DLD1 (cell line): ENCODE data around the gene SH2D7.
"Not testable (repeated sequence)": the region's sequence is repeated elsewhere in the genome, so short reads cannot be mapped to it uniquely, and the experiment has no call there.

ENCODE experiments used
- in situ Hi-C: cut with HindIII; loops from 2 replicates; pipeline ENCODE4 v1.10.0; 2017; ENCODE audit warnings: low sequenced_read_pairs

Gene SH2D7

DNA sequence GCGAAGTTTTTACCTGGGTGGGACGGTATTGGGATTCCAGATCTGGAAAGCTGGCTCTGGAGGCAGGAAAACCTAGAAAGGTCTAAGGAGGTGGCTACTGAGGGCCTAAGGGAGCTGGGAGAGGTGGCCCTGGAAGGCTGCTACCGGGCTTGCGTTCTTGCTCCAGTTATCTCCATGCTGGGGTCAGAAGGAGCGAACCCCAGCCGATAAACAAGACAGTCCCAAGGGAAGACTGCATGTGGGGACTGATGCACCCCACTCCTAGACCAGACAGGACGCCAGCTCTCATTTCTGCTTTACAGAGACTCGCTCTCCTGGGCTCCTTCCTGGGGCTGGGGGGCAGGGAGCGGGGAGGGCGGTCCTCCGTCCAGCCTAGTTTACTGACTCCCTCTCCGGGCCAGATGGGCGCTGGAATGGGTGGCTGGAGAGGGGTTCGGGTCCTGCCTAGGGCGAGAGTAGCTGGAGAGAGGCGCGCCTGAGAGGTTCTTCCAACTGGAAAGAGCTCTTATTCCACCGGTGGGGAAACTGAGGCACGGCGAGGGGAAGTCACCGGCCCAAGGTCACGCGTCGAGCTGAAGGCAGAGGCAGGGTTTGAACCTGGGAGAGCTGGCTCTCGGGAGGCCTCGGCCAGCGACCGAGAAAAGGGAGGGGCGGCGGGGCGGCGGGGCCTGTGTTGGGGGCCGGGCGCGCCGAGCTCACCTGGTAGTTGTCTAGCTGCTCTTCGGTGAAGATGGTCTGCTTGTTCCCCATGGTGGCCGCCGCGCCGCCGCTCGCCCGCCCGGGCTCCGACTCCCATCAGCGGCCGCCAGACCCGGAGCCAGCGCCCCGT lies 38.3 kb downstream of the SH2D7 start:
- in situ Hi-C loops = loop anchor here (25.0 kb wide), 1 partner anchor 157 kb away; the partner anchor contains the start of gene SKIC8

DNA sequence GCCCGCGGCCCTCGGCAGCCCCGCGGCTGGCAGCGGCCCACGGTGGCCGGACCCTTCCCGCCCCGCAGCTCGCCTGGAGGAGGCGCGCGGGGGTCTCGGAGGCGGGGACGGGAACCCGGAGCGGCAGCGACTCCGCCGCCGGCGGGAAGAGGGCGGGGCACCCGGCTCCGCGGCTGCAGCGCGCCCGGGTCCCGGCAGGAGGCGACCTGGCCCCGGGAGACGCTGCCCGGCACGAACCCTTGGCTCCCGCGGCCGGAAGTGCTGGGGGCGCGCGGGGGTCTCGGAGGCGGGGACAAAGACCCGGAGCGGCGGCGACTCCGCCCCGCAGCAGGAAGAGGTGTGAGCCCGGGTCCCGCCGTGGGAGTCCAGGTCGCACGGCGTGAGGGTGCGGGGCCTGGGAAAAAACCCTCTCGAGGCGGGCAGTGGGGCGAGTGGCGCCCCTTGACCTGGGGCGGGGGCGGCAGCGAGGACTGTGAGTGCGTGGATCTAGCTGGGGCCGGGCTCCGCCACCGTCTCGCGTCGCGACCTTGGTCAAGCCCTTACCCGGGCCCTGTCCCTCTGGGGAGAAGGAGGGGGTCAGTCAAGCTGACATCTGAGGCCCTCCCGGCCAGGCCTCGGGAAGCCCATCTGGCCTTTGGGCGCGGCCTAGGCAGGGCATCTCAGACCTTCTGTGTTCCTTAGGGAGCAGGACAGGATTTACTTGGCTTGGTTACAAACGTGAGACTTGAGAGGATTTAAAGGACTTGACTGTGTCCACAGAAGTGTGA lies 39.1 kb downstream of the SH2D7 start, which contains the start of gene CIB2:
TSS of gene CIB2 (minus strand) at position 151 of the 767 bp plus-strand sequence. CDS start 230 bp downstream, outside the sequence.
- in situ Hi-C loops = loop anchor here (25.0 kb wide), 1 partner anchor 156 kb away; the partner anchor contains the start of gene SKIC8

DNA sequence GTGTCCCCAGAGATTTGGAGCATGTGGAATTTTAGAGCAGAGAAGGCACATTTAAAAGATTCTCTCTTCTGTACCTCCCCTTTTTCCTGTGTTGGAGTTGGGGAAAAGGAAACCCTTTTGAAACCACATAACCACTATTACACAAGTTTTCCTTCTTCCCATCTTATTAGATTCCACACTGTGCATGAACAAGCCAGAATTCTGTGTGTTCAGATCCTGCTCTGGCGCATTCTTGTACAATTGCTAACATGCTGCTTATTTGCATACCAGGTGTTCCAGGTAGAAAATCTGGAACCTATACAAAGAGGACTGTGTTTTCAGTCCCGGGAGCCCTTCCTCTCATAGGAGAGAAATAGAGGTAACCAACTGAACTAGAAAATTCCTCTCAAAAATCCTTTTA lies 41.4 kb downstream of the SH2D7 start:
- in situ Hi-C loops = loop anchor here (25.0 kb wide), 1 partner anchor 154 kb away; the partner anchor contains the start of gene SKIC8

DNA sequence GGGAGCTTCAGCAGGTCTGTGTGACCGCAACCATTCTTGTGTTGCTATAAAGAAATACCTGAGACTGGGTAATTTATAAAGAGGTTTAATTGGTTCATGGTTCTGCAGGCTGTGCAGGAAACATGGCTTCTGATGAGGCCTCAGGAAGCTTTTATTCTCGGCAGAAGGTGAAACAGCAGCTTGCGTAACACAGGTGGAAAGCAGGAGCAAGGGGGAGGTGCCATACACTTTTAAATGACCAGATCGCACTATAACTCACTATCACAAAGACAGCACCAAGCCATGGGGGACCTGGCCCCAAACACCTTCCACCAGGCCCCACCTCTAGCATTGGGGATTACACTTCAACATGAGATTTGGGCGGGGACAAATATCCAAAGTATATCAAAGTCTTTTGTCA lies 47.2 kb downstream of the SH2D7 start:
- in situ Hi-C loops = loop anchor here (25.0 kb wide), 1 partner anchor 148 kb away; the partner anchor contains the start of gene SKIC8

DNA sequence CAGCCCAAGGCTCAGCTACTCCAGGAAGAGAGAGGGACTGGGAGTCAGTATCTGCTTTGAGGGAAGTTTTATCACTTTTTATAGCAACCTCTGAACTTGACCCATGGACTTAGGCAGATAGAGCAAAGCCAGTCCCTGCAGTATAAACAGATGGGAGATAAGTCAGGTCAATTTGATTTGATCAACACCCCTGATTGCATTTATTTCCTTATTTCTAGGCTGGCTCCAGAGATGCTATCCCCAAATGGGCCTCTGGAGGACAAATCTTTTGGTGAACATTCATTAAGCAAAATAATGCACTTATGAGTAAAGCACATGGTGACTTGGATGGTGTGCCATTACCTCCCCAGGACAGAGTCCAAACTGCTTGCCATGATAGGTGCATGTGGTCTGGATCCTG lies 47.9 kb downstream of the SH2D7 start:
- in situ Hi-C loops = loop anchor here (25.0 kb wide), 1 partner anchor 147 kb away; the partner anchor contains the start of gene SKIC8

DNA sequence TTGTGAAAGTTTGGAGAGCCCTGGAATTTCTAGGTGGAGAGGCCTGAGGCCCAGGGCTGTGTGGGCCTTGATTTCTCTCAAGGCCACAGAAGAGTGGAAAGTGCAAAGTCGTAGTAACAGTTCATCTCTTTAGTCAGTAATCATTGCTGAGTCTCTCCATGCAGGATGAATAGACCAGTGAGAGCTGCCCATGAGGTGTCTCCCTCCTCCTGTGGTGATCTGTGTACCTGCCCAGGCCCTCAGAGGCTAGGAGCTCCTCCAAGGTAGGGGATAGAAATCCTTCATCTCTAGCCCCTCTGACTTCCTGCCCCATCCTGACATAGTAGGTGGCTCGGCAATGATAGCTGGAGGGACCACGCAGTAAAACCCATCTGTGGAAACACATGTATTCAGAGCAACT lies 50.0 kb downstream of the SH2D7 start:
- in situ Hi-C loops = loop anchor here (25.0 kb wide), 1 partner anchor 145 kb away; the partner anchor contains the start of gene SKIC8

DNA sequence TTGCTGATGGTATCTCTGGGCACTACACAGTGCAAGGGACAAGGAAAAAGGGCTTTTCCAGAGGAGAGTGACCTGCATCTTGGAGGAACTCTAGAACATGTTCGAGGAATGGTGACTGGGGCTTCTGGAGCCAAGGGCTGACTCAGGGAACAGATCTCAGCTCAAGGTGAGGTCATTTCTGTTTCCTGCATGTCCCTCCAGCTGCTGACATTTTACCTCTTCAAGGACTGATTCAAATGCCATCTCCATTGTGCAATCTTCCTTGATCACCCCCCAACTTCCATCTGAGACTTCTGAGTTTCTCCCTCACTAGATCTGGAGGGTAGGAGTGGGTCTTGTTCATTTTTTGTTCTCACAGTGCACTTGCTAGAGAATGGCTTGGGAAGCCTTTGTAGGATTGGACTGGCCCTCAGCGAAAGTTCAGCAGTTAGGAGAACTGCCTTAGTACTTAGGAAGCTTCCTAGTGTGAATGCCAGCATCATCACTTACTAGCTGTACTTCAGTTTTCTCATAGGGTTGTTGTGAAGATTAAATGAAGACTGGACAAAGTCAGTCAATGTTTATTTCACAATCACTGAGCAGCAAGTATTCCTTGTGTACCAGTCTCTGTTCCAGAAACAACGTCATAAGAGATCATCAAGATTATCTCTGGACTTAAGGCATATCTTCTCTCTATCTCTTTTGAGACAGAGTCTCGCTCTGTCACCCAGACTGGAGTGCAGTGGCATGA lies 54.2 kb downstream of the SH2D7 start:
- in situ Hi-C loops = loop anchor here (25.0 kb wide), 1 partner anchor 141 kb away; the partner anchor contains the start of gene SKIC8

DNA sequence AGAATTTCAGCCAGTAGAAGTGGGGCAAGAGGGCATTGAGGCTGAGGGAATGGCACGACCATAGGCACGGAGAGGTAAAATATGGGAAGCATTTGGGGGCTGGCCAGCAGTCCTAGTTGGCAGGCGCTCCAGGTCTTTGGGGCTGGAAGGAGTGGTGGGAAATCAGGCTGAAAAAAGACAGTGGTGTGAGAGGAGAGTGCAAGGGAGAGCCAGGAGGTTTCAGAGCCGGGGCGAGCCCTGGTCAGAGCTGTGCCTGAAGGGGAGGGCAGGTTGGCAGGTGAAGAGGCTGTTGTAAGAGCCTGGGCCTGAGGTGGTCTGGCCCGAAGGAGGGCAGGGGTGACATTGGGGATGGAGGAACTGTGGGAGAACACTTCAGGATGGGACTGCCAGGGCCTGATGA lies 55.2 kb downstream of the SH2D7 start:
- in situ Hi-C loops = loop anchor here (25.0 kb wide), 1 partner anchor 140 kb away; the partner anchor contains the start of gene SKIC8

DNA sequence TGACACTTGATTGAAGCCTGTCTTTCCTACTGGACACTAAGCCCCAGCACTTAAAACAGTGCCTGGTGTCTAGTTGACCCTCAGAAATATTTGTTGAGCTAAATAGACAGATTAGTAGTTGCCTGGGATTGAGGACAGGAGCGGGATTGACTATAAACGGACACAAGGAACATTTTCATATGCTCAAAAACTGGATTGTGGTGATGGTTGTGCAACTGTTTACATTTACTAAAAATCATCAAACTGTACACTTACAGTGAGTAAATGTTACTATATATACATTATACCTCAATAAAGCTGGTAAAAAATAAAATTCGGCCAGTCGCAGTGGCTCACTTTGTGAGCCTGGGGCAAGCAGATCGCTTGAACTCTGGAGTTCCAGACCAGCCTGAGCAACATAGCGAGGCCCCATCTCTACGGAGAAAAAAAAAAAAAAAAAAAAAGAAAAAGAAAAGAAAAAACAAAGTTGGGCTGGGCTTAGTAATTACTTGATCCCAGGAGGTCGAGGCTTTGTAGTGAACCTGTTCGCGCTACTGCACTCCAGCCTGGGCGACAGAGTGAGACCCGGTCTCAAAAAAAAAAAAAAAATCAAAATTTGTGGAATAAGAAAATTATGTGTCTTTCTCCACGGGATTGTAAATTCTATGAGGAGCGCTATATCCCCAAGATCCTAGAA lies 56.2 kb downstream of the SH2D7 start:
- in situ Hi-C loops = loop anchor here (25.0 kb wide), 1 partner anchor 139 kb away; the partner anchor contains the start of gene SKIC8

DNA sequence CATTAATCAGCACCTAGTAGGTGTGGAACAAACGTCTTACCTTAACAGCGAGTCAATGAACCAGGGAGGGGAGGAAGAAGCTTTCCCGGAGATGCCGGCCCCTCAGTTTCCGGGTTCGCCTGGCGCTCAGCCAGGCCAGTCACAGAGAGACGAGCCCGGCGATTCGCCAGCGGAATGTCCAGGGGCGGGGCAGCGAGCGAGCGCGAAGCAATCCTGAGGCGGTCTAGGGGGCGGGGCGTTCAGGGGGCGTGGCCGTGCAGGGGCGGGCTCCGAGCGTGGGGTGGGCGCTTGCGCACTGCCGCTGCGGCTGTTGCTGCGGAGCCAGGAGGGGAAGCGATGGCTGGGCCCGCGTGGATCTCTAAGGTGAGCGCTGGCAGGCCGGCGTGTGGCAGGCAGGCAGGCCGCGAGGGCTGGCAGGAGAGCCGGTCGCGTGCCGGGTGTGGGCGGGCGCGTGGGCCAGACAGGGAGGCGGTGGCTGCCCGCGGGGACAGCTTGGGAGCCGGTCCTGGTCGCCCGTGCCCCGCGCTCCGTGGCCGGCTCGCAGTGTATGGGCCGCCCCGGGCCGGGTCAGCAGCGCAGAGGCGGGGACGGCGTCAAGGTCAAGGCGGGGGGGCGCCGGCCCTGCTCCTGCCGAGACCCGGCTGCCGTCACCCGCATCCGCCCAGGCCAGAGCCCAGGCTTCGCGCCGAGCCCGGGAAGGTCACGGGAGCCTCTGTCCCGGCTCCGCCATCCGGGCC lies 56.9 kb downstream of the SH2D7 start, which contains the start of gene IDH3A:
TSS of gene IDH3A (plus strand) at position 295 of the 737 bp plus-strand sequence. CDS start at position 337, 42 bp downstream.
- in situ Hi-C loops = loop anchor here (25.0 kb wide), 1 partner anchor 138 kb away; the partner anchor contains the start of gene SKIC8

DNA sequence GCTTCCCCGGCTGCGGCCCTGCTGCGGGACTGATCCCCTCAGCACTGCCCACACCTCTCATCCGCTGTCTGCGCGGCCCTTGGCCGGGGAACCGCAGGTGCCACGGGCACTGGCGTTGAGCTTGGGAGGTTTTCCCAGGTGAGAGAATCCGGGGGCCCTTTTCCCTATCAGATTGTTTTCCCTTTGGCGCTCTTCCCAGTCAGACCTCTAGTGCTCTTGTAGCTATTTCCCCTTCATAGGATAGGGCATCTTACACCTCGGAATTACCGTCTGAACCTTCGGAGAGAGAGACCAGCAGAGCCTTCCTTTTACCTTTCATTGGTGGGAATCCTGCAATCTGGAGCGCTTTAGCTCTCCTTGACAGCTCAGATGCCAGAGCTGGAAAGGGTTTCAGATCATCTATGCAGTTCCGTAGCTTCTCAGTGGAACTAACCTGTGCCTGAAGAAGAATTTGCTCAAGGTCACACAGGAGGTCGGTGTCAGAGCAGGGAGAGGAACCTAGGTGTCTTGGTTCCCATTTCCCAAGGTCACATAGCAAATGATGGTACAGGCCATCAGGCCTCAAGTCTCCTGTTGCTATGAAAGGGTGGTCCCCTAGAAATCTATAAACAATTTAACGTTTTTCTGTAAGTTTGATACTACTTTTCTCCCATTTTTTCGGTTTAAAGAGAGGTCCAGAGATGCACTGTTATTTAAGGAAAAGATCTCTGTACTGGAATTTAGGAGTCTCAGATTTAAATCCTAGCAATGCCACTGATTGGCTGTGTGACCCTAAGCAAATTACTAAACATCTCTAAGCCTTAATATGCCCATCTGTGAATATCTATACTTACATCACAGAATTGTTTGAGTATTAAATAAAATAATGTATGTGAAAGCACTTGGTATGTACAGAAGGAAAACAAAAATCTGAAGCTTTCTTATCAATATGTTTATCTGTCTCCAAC lies 57.7 kb downstream of the SH2D7 start:
- in situ Hi-C loops = loop anchor here (25.0 kb wide), 1 partner anchor 137 kb away; the partner anchor contains the start of gene SKIC8

DNA sequence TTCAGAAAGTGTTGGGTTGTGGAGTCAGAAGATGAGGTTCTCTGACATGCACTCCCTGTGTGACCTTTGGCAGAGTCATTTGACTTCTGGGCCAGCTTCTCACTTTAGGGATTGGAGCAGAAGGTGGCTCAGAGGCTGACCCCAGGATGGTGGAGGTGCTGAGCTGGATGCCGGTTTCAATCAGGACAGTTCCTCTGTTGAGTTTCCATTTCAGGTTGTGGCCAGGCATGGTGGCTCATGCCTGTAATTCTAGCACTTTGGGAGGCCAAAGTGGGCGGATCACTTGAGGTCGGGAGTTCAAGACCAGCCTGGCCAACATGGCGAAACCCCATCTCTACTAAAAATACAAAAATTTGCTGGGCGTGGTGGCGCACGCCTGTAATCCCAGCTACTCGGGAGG lies 58.7 kb downstream of the SH2D7 start:
- in situ Hi-C loops = not testable (repeated sequence)
